Right cardiac atrium (tissue), 5 donors: ENCODE measurements around the gene GGCT. TPM values are rescaled to one million over a fixed set of nuclear protein-coding genes. Genes with fewer than 3 reads are reported as not detected.

Experiments used
- ATAC-seq, 2 donors: fragments of 200-7000 bp; cut with Tn5 transposase; one replicate each; pipeline versions ENCODE4 v1.8.0 to v1.9.1; 2020; ENCODE audit warnings: moderate library complexity in 2 of 2, mild to moderate bottlenecking in 1 of 2
- DNase-seq, 3 donors: peaks; one replicate each; pipeline ENCODE4 v3.0.0-alpha.2; 2020
- H3K27ac ChIP-seq: one replicate; pipeline ENCODE4 v1.5.1; 2013; ENCODE audit warnings: mild to moderate bottlenecking, low read length, control low read depth, moderate library complexity
- H3K27me3 ChIP-seq: one replicate; pipeline ENCODE4 v1.6.1; 2013; ENCODE audit not compliant: control insufficient read depth, insufficient read depth
- H3K4me1 ChIP-seq: one replicate; pipeline ENCODE4 v1.6.1; 2013; ENCODE audit warnings: low read length; ENCODE audit not compliant: control insufficient read depth, insufficient read depth
- H3K4me3 ChIP-seq: one replicate; pipeline ENCODE4 v1.5.1; 2013; ENCODE audit warnings: low read length, control low read depth
- H3K9me3 ChIP-seq: one replicate; pipeline ENCODE4 v1.6.1; 2013; ENCODE audit warnings: low read length; ENCODE audit not compliant: control insufficient read depth
- WGBS: extraction: QIAGEN DNeasy Blood & Tissue Kit; methylation state at CpG from one replicate; pipeline ENCODE4 v1.1.7; 2013; 5-methylcytosine and 5-hydroxymethylcytosine counted together
- intact Hi-C, 4 donors: fragments of 100-400 bp; cut with DNase I; formaldehyde crosslinking; loops; one replicate each; pipeline versions ENCODE4 v1.11.0 to v1.14.0; 2022 to 2023
- polyA plus RNA-seq: library from polyadenylated mRNA; stranded (reverse); fragments of 200-250 nt; gene quantifications from one replicate; pipeline ENCODE4 v1.2.3, GENCODE V29; 2013
- total RNA-seq, 4 donors: library from RNA; stranded (reverse); fragmentation: NEBNext Ultra II Directional; extraction: Animal tissue kit (Norgen Biotek cat#: 25700); gene quantifications; one replicate each; pipeline ENCODE4 v1.2.1, GENCODE V29; 2021
- donor health status: healthy with polysubstance abuse.
- donor health status: DM: no; HTN: yes; CAD: no.
- donor health status: DM: no; HTN: no; CAD: no.
- donor health status: DM: no; HTN: yes; CAD: no; lungs with severe emphysema.
- donor health status: DM: yes; HTN: yes; CAD: no.

Gene GGCT
- total and polyA plus RNA-seq, 5 donors = 21.2 to 41.0 (median 23.0) TPM

GRCh38 chr7:30478349-30479201, 26.1 kb downstream of the GGCT start, which contains the start of gene NOD1:
Gene NOD1, minus strand, starts transcription at chr7:30478784. Its CDS starts 21,863 bp downstream, at chr7:30456921.
- no peaks in the 10 kb centered on the region for H3K27me3 ChIP-seq
- ATAC-seq (peak; percentile 96), DNase-seq (peak; percentile 85 to 94 (median 93))
- H3K4me3 ChIP-seq = peak within 1 kb of the TSS; percentile 63
- no peaks in the 10 kb centered on the region for H3K9me3 ChIP-seq
- H3K4me1 ChIP-seq = peaks cover 17% of the 10 kb centered on the region
- intact Hi-C loops = no loop called here
- H3K27ac ChIP-seq = peak within 1 kb of the TSS; percentile 98
- WGBS = under 1% methylated on average over 77 of the region's 77 CpGs

- Histone ChIP-seq H3K27me3 (no peaks in the 10 kb centered on the region), H3K4me1 (peaks cover 25% of the 10 kb centered on the region), H3K9me3 (no peaks in the 10 kb centered on the region), H3K4me3 (no peak overlapping the region), H3K27ac (peak overlapping the region; percentile 53)
- intact Hi-C loops = no loop called here
- no peak for ATAC-seq
- no peak for DNase-seq
- WGBS = 67% methylated on average over 10 of the region's 10 CpGs
Observed at GRCh38 chr7:30476459-30477145, 28.0 kb downstream of the GGCT start.

DNA sequence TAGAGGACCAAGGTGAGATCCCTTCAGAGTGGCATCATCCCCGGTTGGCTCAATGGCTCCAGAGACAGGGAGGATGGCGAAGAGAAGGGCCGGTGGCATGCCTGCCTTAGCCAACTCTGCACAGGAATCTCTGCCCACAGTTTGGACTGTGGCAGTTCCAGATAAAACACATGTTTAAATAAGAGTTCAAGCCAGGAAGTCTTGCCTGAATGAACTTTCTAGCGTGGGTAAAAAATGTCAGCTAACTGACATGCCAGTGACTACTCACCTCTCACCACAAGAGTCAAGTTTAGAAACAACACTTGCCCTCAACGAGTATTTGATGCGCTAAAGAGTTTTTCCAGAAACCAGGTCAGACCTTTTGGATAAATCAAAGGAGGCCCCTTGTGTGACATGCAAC, 29.0 kb downstream of the GGCT start:
- intact Hi-C loops = no loop called here
- Histone ChIP-seq H3K9me3 (no peaks in the 10 kb centered on the region), H3K4me1 (peaks cover 31% of the 10 kb centered on the region), H3K27ac (peak overlapping the region; percentile 76), H3K27me3 (no peaks in the 10 kb centered on the region), H3K4me3 (no peak overlapping the region)
- ATAC-seq (no peak), DNase-seq (no peak)
- 34% methylated on average over 6 of the region's 6 CpGs for WGBS

- WGBS = 21% methylated on average over 2 of the region's 2 CpGs
- Histone ChIP-seq H3K27ac (no peak overlapping the region), H3K4me3 (no peak overlapping the region), H3K4me1 (peaks cover 37% of the 10 kb centered on the region), H3K9me3 (no peaks in the 10 kb centered on the region), H3K27me3 (no peaks in the 10 kb centered on the region)
- intact Hi-C loops = no loop called here
- peak; percentile 8 to 25 for ATAC-seq
- DNase-seq = peak in 1 of 3 donors; percentile 57
Observed at GRCh38 chr7:30474893-30475292, 29.7 kb downstream of the GGCT start.

DNA sequence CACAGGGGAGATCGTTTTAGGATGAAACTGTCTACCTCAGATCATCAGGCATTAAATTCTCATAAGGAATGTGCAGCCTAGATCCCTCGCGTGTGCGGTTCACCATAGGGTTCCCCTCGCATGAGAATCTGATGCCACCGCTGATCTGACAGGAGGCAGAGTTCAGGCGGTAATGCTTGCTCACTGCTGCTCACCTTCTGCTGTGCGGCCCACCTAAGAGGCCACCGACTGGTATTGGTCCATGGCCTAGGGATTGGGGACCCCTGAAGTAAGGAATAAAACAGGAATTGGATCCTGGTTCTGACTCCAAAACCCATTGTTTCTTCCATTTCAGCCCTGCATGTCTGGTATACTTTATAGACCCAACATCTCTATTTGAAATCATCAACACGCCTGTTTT, 30.1 kb downstream of the GGCT start:
- intact Hi-C loops = no loop called here
- H3K4me3 ChIP-seq = no peak overlapping the region
- no peaks in the 10 kb centered on the region for H3K27me3 ChIP-seq
- peak overlapping the region; percentile 78 for H3K27ac ChIP-seq
- H3K9me3 ChIP-seq = no peaks in the 10 kb centered on the region
- H3K4me1 ChIP-seq = peaks cover 41% of the 10 kb centered on the region
- ATAC-seq (no peak), DNase-seq (no peak)
- WGBS = 92% methylated on average over 10 of the region's 10 CpGs

- Histone ChIP-seq H3K27ac (peak overlapping the region; percentile 49), H3K27me3 (no peaks in the 10 kb centered on the region), H3K4me1 (peaks cover 45% of the 10 kb centered on the region), H3K9me3 (no peaks in the 10 kb centered on the region), H3K4me3 (no peak overlapping the region)
- intact Hi-C loops = no loop called here
- ATAC-seq = no peak
- 84% methylated on average over 1 of the region's 1 CpG for WGBS
- no peak for DNase-seq
Observed at GRCh38 chr7:30473903-30474302, 30.7 kb downstream of the GGCT start.

DNA sequence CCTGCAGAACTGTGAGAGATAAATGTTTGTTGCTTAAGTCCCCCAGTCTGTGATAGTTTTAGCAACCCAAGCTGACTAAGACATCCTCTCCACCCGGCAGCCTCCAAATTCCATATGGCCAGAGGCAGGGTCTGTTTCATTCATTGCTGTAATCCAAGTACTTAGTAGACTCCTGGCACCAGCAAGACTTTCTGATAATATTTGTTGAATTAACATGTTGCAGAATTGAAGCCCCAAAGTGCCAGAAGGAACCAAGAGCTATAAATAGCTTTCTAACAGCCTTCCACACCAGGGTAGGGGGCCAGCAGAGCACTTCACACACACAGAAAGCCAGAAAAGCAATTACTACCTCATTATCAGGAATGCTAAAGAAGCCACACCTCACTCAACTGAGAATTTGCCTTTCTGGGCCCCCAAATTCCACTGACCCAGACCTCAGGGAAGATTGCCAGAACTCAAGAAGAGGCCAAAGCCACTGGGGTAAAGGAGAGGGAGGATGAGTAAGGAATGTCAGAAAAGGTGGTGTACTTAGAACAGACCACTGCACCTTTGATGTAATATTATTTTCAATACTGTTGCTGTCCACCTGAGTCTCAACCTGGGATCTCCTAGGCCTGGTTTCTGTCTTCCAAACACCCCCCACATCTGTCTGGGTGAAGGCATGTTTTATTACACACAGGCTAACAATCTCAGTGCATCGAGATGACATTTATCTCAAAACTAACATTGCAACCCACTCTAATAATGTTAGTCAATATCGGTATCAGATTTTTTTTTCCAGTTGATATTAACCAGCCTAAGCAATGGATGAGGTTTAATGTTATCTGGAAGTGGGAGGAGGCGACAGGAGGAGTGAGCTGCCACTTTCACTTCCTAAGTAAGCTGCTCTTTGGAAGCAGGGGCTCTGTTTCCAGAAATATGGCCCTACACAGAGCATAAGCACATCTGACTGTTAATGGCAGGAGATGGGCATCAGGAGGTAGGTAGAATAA, 31.5 kb downstream of the GGCT start:
- Histone ChIP-seq H3K9me3 (no peaks in the 10 kb centered on the region), H3K4me3 (no peak overlapping the region), H3K27ac (peak overlapping the region; percentile 49), H3K27me3 (no peaks in the 10 kb centered on the region), H3K4me1 (peaks cover 47% of the 10 kb centered on the region)
- no peak for ATAC-seq
- 29% methylated on average over 4 of the region's 4 CpGs for WGBS
- peak in 1 of 3 donors; percentile 43 for DNase-seq
- intact Hi-C loops = no loop called here

DNA sequence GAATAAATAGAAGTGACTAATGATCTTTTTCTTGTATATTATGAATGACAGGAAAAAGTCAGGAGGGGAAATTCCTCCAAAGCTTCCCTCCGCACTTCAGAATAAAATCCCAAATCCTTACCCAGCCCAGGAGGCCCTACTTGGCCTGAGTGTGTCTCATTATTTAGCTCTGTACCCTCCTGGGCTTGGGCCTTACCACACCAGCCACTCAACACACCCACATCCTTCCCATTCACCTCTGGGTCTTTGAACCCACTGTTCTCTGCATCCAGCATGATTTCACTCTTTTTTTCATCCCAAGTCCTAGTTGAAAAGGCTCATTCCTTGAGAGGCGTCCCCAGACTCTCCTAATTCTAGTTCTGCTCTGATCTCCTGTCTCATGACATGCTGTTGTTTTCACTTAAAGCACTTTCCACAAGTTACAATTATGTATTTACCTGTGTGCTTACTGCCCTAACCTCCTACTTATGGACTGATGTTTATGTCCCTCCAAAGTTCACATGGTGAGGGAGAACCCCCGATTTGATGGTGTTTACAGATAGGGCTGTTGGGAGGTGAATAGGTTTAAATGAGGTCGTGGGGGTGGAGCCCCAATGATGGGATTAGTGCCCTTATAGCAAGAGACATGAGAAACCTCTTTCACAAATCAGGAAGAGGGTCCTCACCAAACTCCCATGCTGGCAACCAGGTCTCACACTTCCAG, 32.4 kb downstream of the GGCT start:
- Histone ChIP-seq H3K4me3 (no peak overlapping the region), H3K27ac (peak overlapping the region; percentile 30), H3K27me3 (no peaks in the 10 kb centered on the region), H3K4me1 (peaks cover 47% of the 10 kb centered on the region), H3K9me3 (no peaks in the 10 kb centered on the region)
- WGBS = 61% methylated on average over 4 of the region's 4 CpGs
- DNase-seq = no peak
- no peak for ATAC-seq
- intact Hi-C loops = no loop called here

DNA sequence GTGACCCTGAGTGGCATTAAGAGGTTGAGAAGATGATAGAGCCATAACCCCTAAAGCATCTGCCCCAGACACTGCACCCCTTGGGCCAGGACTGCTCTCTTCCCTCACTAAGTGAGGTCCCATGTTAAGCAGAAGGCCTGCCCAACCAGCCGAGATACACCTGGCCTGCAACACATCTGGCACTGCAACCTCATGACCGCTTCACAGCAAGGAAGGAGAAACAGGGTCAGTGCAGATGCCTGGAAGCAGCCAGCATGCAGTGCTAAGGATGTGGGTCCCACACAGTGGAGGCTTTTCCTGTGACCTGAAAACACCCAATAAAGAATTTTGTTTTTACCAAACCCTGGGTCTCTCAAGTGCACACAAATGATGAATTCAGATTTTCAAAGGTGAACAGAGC, 33.4 kb downstream of the GGCT start:
- DNase-seq (peak in 1 of 3 donors; percentile 49), ATAC-seq (no peak)
- Histone ChIP-seq H3K4me3 (no peak overlapping the region), H3K4me1 (peaks cover 40% of the 10 kb centered on the region), H3K27ac (peak overlapping the region; percentile 87), H3K9me3 (no peaks in the 10 kb centered on the region), H3K27me3 (no peaks in the 10 kb centered on the region)
- intact Hi-C loops = no loop called here
- WGBS = 19% methylated on average over 2 of the region's 2 CpGs

GRCh38 chr7:30470771-30471170, 33.9 kb downstream of the GGCT start:
- H3K9me3 ChIP-seq = no peaks in the 10 kb centered on the region
- no peaks in the 10 kb centered on the region for H3K27me3 ChIP-seq
- peaks cover 43% of the 10 kb centered on the region for H3K4me1 ChIP-seq
- intact Hi-C loops = no loop called here
- 8% methylated on average over 6 of the region's 6 CpGs for WGBS
- ATAC-seq = peak; percentile 70 to 79
- peak overlapping the region; percentile 87 for H3K27ac ChIP-seq
- peak in 2 of 3 donors; percentile 59 to 75 for DNase-seq
- peak overlapping the region; percentile 5 for H3K4me3 ChIP-seq
